Esophagus (tissue), 2 donors: ENCODE data around the gene ZFP1. TPM values are rescaled to one million over a fixed set of nuclear protein-coding genes. Genes with fewer than 3 reads are reported as not detected.
"Not testable (repeated sequence)": the region's sequence is repeated elsewhere in the genome, so short reads cannot be mapped to it uniquely, and the experiment has no call there.

Experiments
- H3K27ac ChIP-seq, 2 donors: one replicate each; pipeline ENCODE4 v1.5.1; 2013; ENCODE audit warnings: low read depth in 2 of 2, mild to moderate bottlenecking in 2 of 2, inconsistent platforms in 1 of 2, low read length in 1 of 2, moderate library complexity in 1 of 2
- H3K27me3 ChIP-seq, 2 donors: one replicate each; pipeline ENCODE4 v1.6.1; 2013; ENCODE audit warnings: low read length in 2 of 2, control low read depth in 1 of 2, mild to moderate bottlenecking in 1 of 2; ENCODE audit not compliant: insufficient read depth in 2 of 2, control insufficient read depth in 1 of 2
- H3K36me3 ChIP-seq, 2 donors: one replicate each; pipeline ENCODE4 v1.6.1; 2013; ENCODE audit warnings: low read length in 1 of 2; ENCODE audit not compliant: control insufficient read depth in 2 of 2, insufficient read depth in 2 of 2
- H3K4me1 ChIP-seq, 2 donors: one replicate each; pipeline ENCODE4 v1.6.1; 2013; ENCODE audit warnings: low read length in 1 of 2; ENCODE audit not compliant: control insufficient read depth in 2 of 2, insufficient read depth in 2 of 2
- H3K4me3 ChIP-seq, 2 donors: one replicate each; pipeline ENCODE4 v1.5.1; 2013; ENCODE audit warnings: low read length in 2 of 2, mild to moderate bottlenecking in 2 of 2, low read depth in 1 of 2, moderate library complexity in 1 of 2
- H3K9me3 ChIP-seq, 2 donors: one replicate each; pipeline ENCODE4 v1.6.1; 2013; ENCODE audit warnings: mild to moderate bottlenecking in 2 of 2, low read depth in 1 of 2, low read length in 1 of 2, moderate library complexity in 1 of 2; ENCODE audit not compliant: control insufficient read depth in 2 of 2, insufficient read depth in 1 of 2
- WGBS, 2 donors: extraction: QIAGEN DNeasy Blood & Tissue Kit; methylation state at CpG; one replicate each; pipeline ENCODE4 v1.1.7; 2013; 5-methylcytosine and 5-hydroxymethylcytosine counted together
- polyA plus RNA-seq, 2 donors: library from polyadenylated mRNA; stranded (reverse); fragments of 200-250 nt; gene quantifications; one replicate each; pipeline ENCODE4 v1.2.3, GENCODE V29; 2013
- donor health status: healthy with polysubstance abuse.
- donor health status: Bipolar disorder and iron deficiency.

Gene ZFP1
- polyA plus RNA-seq, 2 donors = 2.5 TPM

- 71 to 82% methylated on average over 24 of the region's 24 CpGs for WGBS, 2 donors
- Histone ChIP-seq H3K4me3 (no peak within 1 kb of the TSS), H3K9me3 (no peaks in the 10 kb centered on the region), H3K27me3 (no peaks in the 10 kb centered on the region), H3K27ac (no peak within 1 kb of the TSS), H3K4me1 (peaks cover 2 to 4% of the 10 kb centered on the region in 2 donors), H3K36me3 (no peaks in the 10 kb centered on the region)
Measured at GRCh38 chr16:75206749-75207451, 58.6 kb downstream of the ZFP1 start, which contains the start of gene CTRB2. Gene CTRB2 (minus strand): TSS chr16:75207161. CDS start chr16:75207141, 20 bp downstream.

GRCh38 chr16:75207831-75208230 is 59.5 kb downstream of the ZFP1 start:
- peaks cover 2 to 4% of the 10 kb centered on the region in 2 donors for H3K4me1 ChIP-seq
- no peaks in the 10 kb centered on the region for H3K9me3 ChIP-seq
- WGBS, 2 donors = 68 to 84% methylated on average over 11 of the region's 11 CpGs

GRCh38 chr16:75208242-75208825 is 60.0 kb downstream of the ZFP1 start:
- Histone ChIP-seq H3K9me3 (no peaks in the 10 kb centered on the region), H3K4me3 (no peak overlapping the region), H3K36me3 (no peaks in the 10 kb centered on the region), H3K27ac (no peak overlapping the region), H3K27me3 (no peaks in the 10 kb centered on the region), H3K4me1 (peaks cover 2 to 4% of the 10 kb centered on the region in 2 donors)
- WGBS, 2 donors = 72 to 78% methylated on average over 13 of the region's 13 CpGs

More at GRCh38 chr16:75207831-75208230, 59.5 kb downstream of the ZFP1 start:
- Histone ChIP-seq H3K4me3 (no peak overlapping the region), H3K27ac (no peak overlapping the region), H3K36me3 (no peaks in the 10 kb centered on the region), H3K27me3 (no peaks in the 10 kb centered on the region)

GRCh38 chr16:75208861-75209505 is 60.7 kb downstream of the ZFP1 start:
- no peaks in the 10 kb centered on the region for H3K36me3 ChIP-seq
- peaks cover 2 to 4% of the 10 kb centered on the region in 2 donors for H3K4me1 ChIP-seq
- no peak overlapping the region for H3K27ac ChIP-seq
- no peaks in the 10 kb centered on the region for H3K27me3 ChIP-seq
- no peaks in the 10 kb centered on the region for H3K9me3 ChIP-seq
- no peak overlapping the region for H3K4me3 ChIP-seq
- WGBS, 2 donors = 85 to 88% methylated on average over 27 of the region's 27 CpGs

- WGBS, 2 donors = 85 to 91% methylated on average over 7 of the region's 7 CpGs
- H3K36me3 ChIP-seq, H3K4me1 ChIP-seq, H3K4me3 ChIP-seq, H3K9me3 ChIP-seq, H3K27me3 ChIP-seq, H3K27ac ChIP-seq: not testable (repeated sequence)
Measured at GRCh38 chr16:75209514-75209913, 61.2 kb downstream of the ZFP1 start.

GRCh38 chr16:75209944-75210343 is 61.6 kb downstream of the ZFP1 start:
- no peaks in the 10 kb centered on the region for H3K36me3 ChIP-seq
- no peaks in the 10 kb centered on the region for H3K9me3 ChIP-seq
- H3K27me3 ChIP-seq = no peaks in the 10 kb centered on the region
- H3K27ac ChIP-seq = no peak overlapping the region
- no peak overlapping the region for H3K4me3 ChIP-seq
- peaks cover 2 to 4% of the 10 kb centered on the region in 2 donors for H3K4me1 ChIP-seq
- 86 to 91% methylated on average over 5 of the region's 5 CpGs for WGBS, 2 donors

- H3K27ac ChIP-seq, H3K27me3 ChIP-seq, H3K4me3 ChIP-seq, H3K36me3 ChIP-seq, H3K9me3 ChIP-seq, H3K4me1 ChIP-seq: not testable (repeated sequence)
- 85 to 88% methylated on average over 10 of the region's 10 CpGs for WGBS, 2 donors
Measured at GRCh38 chr16:75211286-75211685, 63.0 kb downstream of the ZFP1 start.

- Histone ChIP-seq H3K36me3 (no peaks in the 10 kb centered on the region), H3K9me3 (no peaks in the 10 kb centered on the region), H3K27ac (no peak overlapping the region), H3K4me1 (no peaks in the 10 kb centered on the region), H3K4me3 (no peak overlapping the region), H3K27me3 (no peaks in the 10 kb centered on the region)
- WGBS, 2 donors = 80 to 84% methylated on average over 2 of the region's 2 CpGs
Measured at GRCh38 chr16:75216127-75216526, 67.8 kb downstream of the ZFP1 start.

- 77 to 83% methylated on average over 7 of the region's 7 CpGs for WGBS, 2 donors
- Histone ChIP-seq H3K4me1 (no peaks in the 10 kb centered on the region), H3K9me3 (no peaks in the 10 kb centered on the region), H3K4me3 (no peak overlapping the region), H3K27ac (no peak overlapping the region), H3K27me3 (no peaks in the 10 kb centered on the region), H3K36me3 (no peaks in the 10 kb centered on the region)
Measured at GRCh38 chr16:75216576-75216975, 68.3 kb downstream of the ZFP1 start.
